H1 (cell line): Measurements from ENCODE around the gene TDRD6. TPM values are rescaled to one million over a fixed set of nuclear protein-coding genes. Genes with fewer than 3 reads are reported as not detected.

Source experiments
- CTCF ChIA-PET: fragments of 300-600 bp; sonication (Branson Sonifier 250); formaldehyde crosslinking; loops from one replicate; lab custom pipeline; 2021; ENCODE audit not compliant: partially characterized antibody; lab: Charles Lee
- POLR2A ChIA-PET: fragments of 300-600 bp; sonication (Branson Sonifier 250); formaldehyde crosslinking; loops from one replicate; lab custom pipeline; 2021; ENCODE audit warnings: inconsistent platforms; ENCODE audit not compliant: partially characterized antibody; lab: Charles Lee
- DNase-seq, 2 experiments: peaks; one replicate each; pipeline versions ENCODE4 v3.0.0 to v3.0.0-alpha.2; 2010 to 2022; ENCODE audit warnings: low spot score in 2 of 2, low read depth in 1 of 2, mixed read lengths in 1 of 2
- FAIRE-seq: peaks from 2 replicates; lab custom pipeline; 2011; peaks lifted over from hg19 to GRCh38; lab: Jason Lieb, UNC
- H2AFZ ChIP-seq: 2 replicates; pipeline ENCODE4 v1.8.1; 2012; ENCODE audit warnings: low read length, inconsistent platforms
- H2AK5ac ChIP-seq: 2 replicates; pipeline ENCODE4 v1.6.1; 2013; ENCODE audit warnings: low read depth, low read length
- H2BK120ac ChIP-seq: replicated peaks from 2 replicates; pipeline ENCODE3; 2013; ENCODE audit warnings: low read depth, low read length, inconsistent platforms
- H2BK12ac ChIP-seq: 2 replicates; pipeline ENCODE4 v1.6.1; 2013; ENCODE audit warnings: low read depth, low read length
- H2BK15ac ChIP-seq: 2 replicates; pipeline ENCODE4 v1.6.1; 2013; ENCODE audit warnings: low read length
- H2BK20ac ChIP-seq: 2 replicates; pipeline ENCODE4 v1.6.1; 2013; ENCODE audit warnings: low read length
- H2BK5ac ChIP-seq: 2 replicates; pipeline ENCODE4 v1.6.1; 2013; ENCODE audit warnings: low read depth, low read length
- H3K14ac ChIP-seq: 2 replicates; pipeline ENCODE4 v1.6.1; 2013; ENCODE audit warnings: inconsistent platforms; ENCODE audit not compliant: insufficient read length
- H3K18ac ChIP-seq: 2 replicates; pipeline ENCODE4 v1.6.1; 2013; ENCODE audit warnings: low read length; ENCODE audit errors: extremely low read depth
- H3K23ac ChIP-seq: 2 replicates; pipeline ENCODE4 v1.6.1; 2013; ENCODE audit warnings: inconsistent platforms; ENCODE audit not compliant: insufficient read length
- H3K23me2 ChIP-seq: 2 replicates; pipeline ENCODE4 v1.6.1; 2013; ENCODE audit warnings: low read depth, low read length
- H3K27ac ChIP-seq: 2 replicates; pipeline ENCODE4 v1.6.1; 2011; ENCODE audit warnings: low read depth, low read length, inconsistent platforms
- H3K27me3 ChIP-seq, 4 experiments: replicated peaks in 1 of 4; 1 replicate in 1 of 4; 2 replicates in 3 of 4; pipeline versions ENCODE4 v1.6.1 to v1.8.1; 2011 to 2013; ENCODE audit warnings: low read length in 3 of 4, mild to moderate bottlenecking in 3 of 4, inconsistent platforms in 2 of 4, mixed read lengths in 2 of 4, moderate library complexity in 1 of 4; ENCODE audit not compliant: control insufficient read depth in 3 of 4, insufficient read depth in 3 of 4; ENCODE audit errors: extremely low read depth in 1 of 4
- H3K36me3 ChIP-seq, 4 experiments: 2 replicates each; pipeline versions ENCODE4 v1.6.1 to v1.8.1; 2011 to 2013; ENCODE audit warnings: mild to moderate bottlenecking in 4 of 4, low read length in 3 of 4, moderate library complexity in 2 of 4, control low read depth in 1 of 4, inconsistent platforms in 1 of 4; ENCODE audit not compliant: insufficient read depth in 4 of 4, control insufficient read depth in 2 of 4
- H3K4ac ChIP-seq: replicated peaks from 2 replicates; pipeline ENCODE3; 2013; ENCODE audit warnings: low read length, low read depth, mixed read lengths, inconsistent platforms; ENCODE audit not compliant: insufficient read length
- H3K4me1 ChIP-seq, 4 experiments: replicated peaks in 1 of 4; 1 replicate in 1 of 4; 2 replicates in 3 of 4; pipeline versions ENCODE4 v1.6.1 to v1.8.1; 2011 to 2013; ENCODE audit warnings: low read length in 3 of 4, inconsistent platforms in 2 of 4, mixed read lengths in 1 of 4; ENCODE audit not compliant: insufficient read depth in 4 of 4, control insufficient read depth in 3 of 4
- H3K4me2 ChIP-seq, 2 experiments: 2 replicates each; pipeline versions ENCODE4 v1.6.1 to v1.8.1; 2011 to 2013; ENCODE audit warnings: low read depth in 2 of 2, low read length in 2 of 2, control low read depth in 1 of 2, inconsistent platforms in 1 of 2, mild to moderate bottlenecking in 1 of 2; ENCODE audit not compliant: insufficient read depth in 1 of 2
- H3K4me3 ChIP-seq, 4 experiments: fragments of 200-600, 300-600 bp in 1 of 4; sonication (generic), shearing (Covaris generic), sonication (Bioruptor Twin) in 1 of 4; 2 replicates each; pipeline versions ENCODE4 v1.5.1 to v1.8.1; 2011 to 2016; ENCODE audit warnings: low read length in 4 of 4, low read depth in 3 of 4, control low read depth in 2 of 4, inconsistent platforms in 2 of 4, mild to moderate bottlenecking in 2 of 4, mixed read lengths in 1 of 4, moderate library complexity in 1 of 4; ENCODE audit not compliant: insufficient read depth in 2 of 4; ENCODE audit errors: extremely low read depth in 1 of 4
- H3K56ac ChIP-seq: replicated peaks from 2 replicates; pipeline ENCODE3; 2013; ENCODE audit warnings: low read depth, mild to moderate bottlenecking, mixed read lengths, low read length, inconsistent platforms; ENCODE audit not compliant: insufficient read length
- H3K79me1 ChIP-seq: 2 replicates; pipeline ENCODE4 v1.6.1; 2013; ENCODE audit warnings: low read depth, low read length, control low read depth
- H3K79me2 ChIP-seq, 2 experiments: 2 replicates each; pipeline versions ENCODE4 v1.6.1 to v1.8.1; 2012 to 2013; ENCODE audit warnings: low read length in 2 of 2, mild to moderate bottlenecking in 2 of 2, inconsistent platforms in 1 of 2; ENCODE audit not compliant: insufficient read depth in 2 of 2, control insufficient read depth in 1 of 2
- H3K9ac ChIP-seq, 4 experiments: replicated peaks in 1 of 4; 1 replicate in 1 of 4; 2 replicates in 3 of 4; pipeline versions ENCODE4 v1.6.1 to v1.8.1; 2011 to 2013; ENCODE audit warnings: low read depth in 3 of 4, low read length in 3 of 4, control low read depth in 2 of 4, mild to moderate bottlenecking in 2 of 4, moderate library complexity in 2 of 4, inconsistent platforms in 1 of 4; ENCODE audit errors: extremely low read depth in 1 of 4
- H3K9me3 ChIP-seq, 2 experiments: 2 replicates each; pipeline versions ENCODE4 v1.6.1 to v1.8.1; 2012 to 2013; ENCODE audit warnings: mild to moderate bottlenecking in 2 of 2, moderate library complexity in 2 of 2, control low read depth in 1 of 2, inconsistent platforms in 1 of 2, low read depth in 1 of 2, low read length in 1 of 2, mixed read lengths in 1 of 2; ENCODE audit not compliant: insufficient read depth in 2 of 2
- H4K20me1 ChIP-seq, 2 experiments: replicated peaks in 1 of 2; 2 replicates each; pipeline versions ENCODE3 to v1.8.1; 2011 to 2013; ENCODE audit warnings: inconsistent platforms in 2 of 2, low read length in 2 of 2, mild to moderate bottlenecking in 1 of 2; ENCODE audit not compliant: insufficient read depth in 2 of 2, control insufficient read depth in 1 of 2
- H4K5ac ChIP-seq: 2 replicates; pipeline ENCODE4 v1.6.1; 2013; ENCODE audit warnings: low read length, low read depth, mixed read lengths, inconsistent platforms; ENCODE audit not compliant: insufficient read length
- H4K8ac ChIP-seq: 2 replicates; pipeline ENCODE4 v1.8.0; 2013; ENCODE audit warnings: mild to moderate bottlenecking, moderate library complexity, low read length, inconsistent platforms; ENCODE audit not compliant: insufficient read depth; ENCODE audit errors: extremely low read depth
- H4K91ac ChIP-seq: replicated peaks from 2 replicates; pipeline ENCODE3; 2013; ENCODE audit warnings: low read length, mixed read lengths, inconsistent platforms; ENCODE audit not compliant: insufficient read length
- CTCF ChIP-seq, 3 experiments: IDR thresholded peaks; 1 replicate in 2 of 3; 2 replicates in 1 of 3; pipeline versions ENCODE4 v1.5.1 to v1.6.1; 2011; ENCODE audit warnings: low read length in 3 of 3, mild to moderate bottlenecking in 3 of 3, inconsistent platforms in 2 of 3, low read depth in 1 of 3, moderate library complexity in 1 of 3; ENCODE audit not compliant: insufficient read depth in 1 of 3; ENCODE audit errors: control extremely low read depth in 1 of 3
- PHF8 ChIP-seq: fragments of 200-600 bp; sonication (generic); conservative IDR thresholded peaks from 2 replicates; pipeline ENCODE4 v1.7.1; 2012; ENCODE audit warnings: low read depth, mild to moderate bottlenecking, inconsistent platforms, low read length, moderate library complexity
- RAD21 ChIP-seq, 2 experiments: IDR thresholded peaks in 1 of 2; conservative IDR thresholded peaks in 1 of 2; 2 replicates each; pipeline ENCODE4 v1.6.1; 2011; ENCODE audit warnings: low read depth in 2 of 2, low read length in 2 of 2, improper control_type of control experiment in 1 of 2, inconsistent platforms in 1 of 2, mild to moderate bottlenecking in 1 of 2, moderate library complexity in 1 of 2
- YY1 ChIP-seq: IDR thresholded peaks from 2 replicates; pipeline ENCODE4 v1.6.1; 2011; ENCODE audit warnings: low read depth, mild to moderate bottlenecking, low read length
- WGBS, 2 experiments: shearing (Covaris generic) in 1 of 2; methylation state at CpG; one replicate each; pipeline versions ENCODE4 v1.1.6 to v1.1.7; 2013 to 2015; ENCODE audit warnings: low lambda C conversion rate in 2 of 2, mixed read lengths in 2 of 2, inconsistent platforms in 1 of 2, low coverage in 1 of 2, missing lambda C conversion rate in 1 of 2; ENCODE audit not compliant: insufficient replicate concordance in 2 of 2, insufficient coverage in 1 of 2, insufficient read length in 1 of 2; ENCODE audit errors: extremely low coverage in 1 of 2, missing lambda C conversion rate in 1 of 2; 5-methylcytosine and 5-hydroxymethylcytosine counted together
- polyA plus RNA-seq, 7 experiments: library from polyadenylated mRNA; depleted of rRNA in 3 of 7; stranded (reverse) in 5 of 7; unstranded in 2 of 7; fragments of >200 nt in 5 of 7; fragments of 200-250 nt in 2 of 7; gene quantifications; 1 replicate in 5 of 7; 2 replicates in 1 of 7; 4 replicates in 1 of 7; pipeline versions ENCODE4 v1.2.1 to v1.2.3, GENCODE V29; 2011 to 2013; ENCODE audit warnings: missing spikeins in 2 of 7, mixed read lengths in 2 of 7
- total RNA-seq: library from RNA; stranded (reverse); fragmentation: NEBNext Ultra II Directional; extraction: Animal tissue kit (Norgen Biotek cat#: 25700); gene quantifications from 2 replicates; pipeline ENCODE4 v1.2.1, GENCODE V29; 2021

Gene TDRD6
- total and polyA plus RNA-seq, 2 of the 8 experiments (the other 6 are each of a cell fraction or from before 2014, with no cell fraction given), result 0.06 to 0.19 TPM

GRCh38 chr6:46704562-46704961, 16.9 kb downstream of the TDRD6 start:
- Histone ChIP-seq H3K4me2 (no peak overlapping the region), H3K14ac (no peak overlapping the region), H2BK120ac (no peak overlapping the region), H3K79me2 (no peaks in the 10 kb centered on the region), H2BK20ac (no peak overlapping the region), H3K36me3 (no peaks in the 10 kb centered on the region), H4K5ac (no peak overlapping the region), H3K4me3 (no peak overlapping the region), H3K9me3 (no peaks in the 10 kb centered on the region), H2BK5ac (no peak overlapping the region), H4K91ac (no peak overlapping the region), H2AK5ac (no peak overlapping the region), H3K4ac (no peak overlapping the region), H3K56ac (no peak overlapping the region), H3K27ac (no peak overlapping the region), H4K20me1 (no peaks in the 10 kb centered on the region), H3K9ac (no peak overlapping the region), H3K18ac (no peak overlapping the region), H2BK15ac (no peak overlapping the region), H3K23me2 (no peaks in the 10 kb centered on the region), H3K27me3 (no peaks in the 10 kb centered on the region), H3K23ac (no peak overlapping the region), H3K4me1 (no peaks in the 10 kb centered on the region), H3K79me1 (no peaks in the 10 kb centered on the region), H4K8ac (no peak overlapping the region)
- DNase-seq, result no peak
- POLR2A ChIA-PET, result no interaction called here
- CTCF ChIA-PET, result interaction anchor here (0.7 to 1.9 kb wide), 5 partner anchors 18 to 156 kb away, joined by 3 to 7 read pairs (median 3); no protein-coding TSS in a partner anchor
- TF ChIP-seq RAD21 (IDR thresholded peaks at IDR 0.05 in 1 of 2, conservative IDR thresholded peaks at IDR 0.05 in 1 of 2; ENCODE audit: low read depth in 2 of 2, low read length in 2 of 2), result peak; percentile 46 to 49
- peak in 1 of 3 experiments; percentile 5; a peak in 1 of 4 replicates for TF ChIP-seq CTCF (IDR thresholded peaks at IDR 0.05; ENCODE audit: control extremely low read depth in 1 of 3, insufficient read depth in 1 of 3, low read depth in 1 of 3, low read length in 3 of 3)
- TF ChIP-seq PHF8, result no peak
- TF ChIP-seq YY1, result 0 out of 2 replicates have a peak, but pooled peaks have one; percentile 20
- TF ChIP-seq, all 59 proteins: peak for 3
- Histone ChIP-seq H2BK12ac (no peak overlapping the region), H2AFZ (no peak overlapping the region)
- WGBS, 2 experiments, result 56% methylated on average over 3 of the region's 3 CpGs; no CpG with 5 or more reads in 1 of the 2 experiments
- no peak for FAIRE-seq
